Natural killer cell treated with Interleukin-12 subunit alpha and Interleukin-12 subunit beta and Interleukin-15 and Interleukin-18, amount 100 ng/mL, for 72 hours (primary cell): ENCODE measurements around the gene PRDM1. TPM values are rescaled to one million over a fixed set of nuclear protein-coding genes. Genes with fewer than 3 reads are reported as not detected.
"Not testable (repeated sequence)": the region's sequence is repeated elsewhere in the genome, so short reads cannot be mapped to it uniquely, and the experiment has no call there.

ENCODE experiments used
- ATAC-seq, 2 donors: fragments of 150-1000 bp; cut with Tn5 transposase in 1 of 2; sonication (Bioruptor Pico), chemical (Tn5 transposase) in 1 of 2; 2 replicates each; pipeline ENCODE4 v1.10.0; 2021
- DNase-seq: peaks from one replicate; pipeline ENCODE4 v3.0.0; 2022; ENCODE audit warnings: low spot score
- H3K27ac Mint-ChIP-seq, 2 donors: 1 replicate in 1 of 2; 2 replicates in 1 of 2; pipeline ENCODE4 v1.8.0; 2022; ENCODE audit warnings: mixed read lengths in 2 of 2, mild to moderate bottlenecking in 1 of 2, moderate library complexity in 1 of 2
- H3K27me3 Mint-ChIP-seq, 2 donors: 1 replicate in 1 of 2; 2 replicates in 1 of 2; pipeline ENCODE4 v1.8.0; 2022; ENCODE audit warnings: mixed read lengths in 2 of 2
- H3K36me3 Mint-ChIP-seq: one replicate; pipeline ENCODE4 v1.8.0; 2022; ENCODE audit warnings: mixed read lengths
- H3K4me1 Mint-ChIP-seq, 2 donors: 1 replicate in 1 of 2; 2 replicates in 1 of 2; pipeline ENCODE4 v1.8.0; 2022; ENCODE audit warnings: low read depth in 2 of 2, mixed read lengths in 2 of 2, mild to moderate bottlenecking in 1 of 2
- H3K4me3 Mint-ChIP-seq: one replicate; pipeline ENCODE4 v1.8.0; 2022; ENCODE audit warnings: mixed read lengths
- H3K9me3 Mint-ChIP-seq: 2 replicates; pipeline ENCODE4 v1.8.0; 2022; ENCODE audit warnings: mixed read lengths
- total RNA-seq, 2 donors: library from RNA; stranded (reverse); gene quantifications; one replicate each; pipeline ENCODE4 v1.2.3, GENCODE V29; 2022

PRDM1 gene
- total RNA-seq, 2 donors from 2014 or later = 174 to 192 TPM

DNA sequence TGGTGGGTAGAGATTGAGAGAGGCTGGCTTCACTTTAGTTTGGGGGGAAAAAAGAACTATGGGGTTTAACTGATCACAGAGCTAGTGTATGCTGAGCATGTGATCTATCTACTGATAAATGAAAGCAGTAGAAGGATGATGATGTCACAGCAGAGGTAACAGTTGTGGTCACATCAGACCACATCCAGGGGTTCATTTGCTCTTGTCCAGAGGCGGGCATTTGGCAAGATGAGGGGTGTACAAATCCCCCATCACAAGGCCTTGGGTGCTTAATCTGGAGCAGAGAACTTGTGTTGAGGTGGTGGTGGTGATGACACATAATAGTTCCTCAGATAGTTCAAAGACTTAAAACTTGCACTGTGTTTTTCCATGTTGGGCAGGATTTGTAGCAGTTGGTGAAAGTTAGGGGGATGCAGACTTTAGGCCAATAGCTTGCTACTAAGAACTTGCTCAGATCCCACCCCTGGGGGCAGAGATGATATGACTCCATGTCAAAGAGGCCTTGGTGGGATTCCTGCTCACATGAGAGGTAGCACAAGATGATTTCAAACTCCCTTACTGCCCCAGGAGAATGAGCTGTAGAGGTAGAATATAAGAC lies 63.4 kb downstream of the PRDM1 start:
- Mint-ChIP-seq H3K4me1 (peaks cover 43 to 71% of the 10 kb centered on the region in 2 donors), H3K36me3 (peaks cover 12% of the 10 kb centered on the region), H3K27ac (peak overlapping the region; percentile 56 to 77), H3K4me3 (peak overlapping the region; percentile 13), H3K27me3 (no peaks in the 10 kb centered on the region), H3K9me3 (peaks cover 4% of the 10 kb centered on the region)
- ATAC-seq (peak; percentile 87 to 88), DNase-seq (peak; percentile 76)

DNA sequence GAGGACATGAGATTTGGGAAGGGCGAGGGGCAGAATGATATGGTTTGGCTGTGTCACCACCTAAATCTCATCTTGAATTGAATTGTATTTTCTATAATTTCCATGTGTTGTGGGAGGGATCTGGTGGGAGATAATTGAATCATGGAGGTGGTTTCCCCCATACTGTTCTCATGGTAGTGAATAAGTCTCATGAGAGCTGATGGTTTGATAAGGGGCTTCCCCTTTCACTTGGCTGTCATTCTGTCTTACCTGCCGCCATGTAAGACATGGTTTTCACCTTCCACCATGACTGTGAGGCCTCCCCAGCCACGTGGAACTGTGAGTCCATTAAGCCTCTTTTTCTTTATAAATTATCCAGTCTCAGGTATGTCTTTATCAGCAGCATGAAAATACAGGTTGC lies 66.3 kb downstream of the PRDM1 start:
- DNase-seq, H3K9me3 Mint-ChIP-seq, H3K4me3 Mint-ChIP-seq, H3K27me3 Mint-ChIP-seq, ATAC-seq: not testable (repeated sequence)
- peaks cover 12% of the 10 kb centered on the region for H3K36me3 Mint-ChIP-seq
- peak overlapping the region in 1 of 2 donors; percentile 68 for H3K27ac Mint-ChIP-seq
- peaks cover 30 to 53% of the 10 kb centered on the region in 2 donors for H3K4me1 Mint-ChIP-seq

DNA sequence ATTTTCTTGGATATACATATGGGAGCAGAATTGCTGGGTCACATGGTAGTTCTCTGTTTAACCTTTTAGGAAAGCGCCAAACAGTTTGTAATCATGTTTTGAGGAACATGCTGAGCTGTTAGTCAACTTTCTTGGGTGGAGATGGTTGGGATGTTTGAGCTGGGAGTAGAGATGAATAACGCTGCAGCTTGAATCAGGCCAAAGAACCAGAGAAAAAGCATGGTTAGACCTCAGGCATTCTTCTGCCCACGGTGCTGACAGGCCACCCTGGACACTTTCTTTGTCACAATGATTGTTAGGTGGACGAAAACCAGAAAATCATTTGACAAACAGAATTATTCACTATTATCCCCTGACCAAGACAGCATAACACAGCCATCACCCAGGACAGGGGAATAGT lies 66.8 kb downstream of the PRDM1 start:
- Mint-ChIP-seq H3K27me3 (no peaks in the 10 kb centered on the region), H3K27ac (peak overlapping the region in 1 of 2 donors; percentile 68), H3K9me3 (peaks cover 4% of the 10 kb centered on the region), H3K4me1 (peaks cover 30 to 53% of the 10 kb centered on the region in 2 donors), H3K36me3 (peaks cover 12% of the 10 kb centered on the region), H3K4me3 (no peak overlapping the region)
- no peak for DNase-seq
- ATAC-seq = no peak

DNA sequence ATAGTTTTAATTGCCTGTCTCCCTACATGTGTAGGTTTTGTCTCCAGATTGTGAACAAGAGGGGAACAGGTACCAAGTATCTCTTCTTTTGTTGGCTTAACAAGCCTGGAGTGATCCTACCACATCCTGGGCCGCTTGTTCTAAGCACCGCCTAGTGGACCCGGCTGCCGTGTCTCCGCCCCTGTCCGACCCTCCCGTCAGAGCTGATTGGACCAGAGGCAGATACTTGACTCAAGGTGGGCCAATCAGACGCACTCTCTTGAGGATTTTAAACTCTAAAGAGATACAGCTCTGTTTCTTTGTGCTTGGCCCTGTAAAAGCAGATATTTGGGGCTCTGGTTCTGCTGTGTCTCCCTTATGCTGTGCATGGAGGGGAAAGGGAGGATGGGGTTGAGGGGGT lies 68.2 kb downstream of the PRDM1 start:
- peaks cover 12% of the 10 kb centered on the region for H3K36me3 Mint-ChIP-seq
- peaks cover 26 to 46% of the 10 kb centered on the region in 2 donors for H3K4me1 Mint-ChIP-seq
- no peak for ATAC-seq

DNA sequence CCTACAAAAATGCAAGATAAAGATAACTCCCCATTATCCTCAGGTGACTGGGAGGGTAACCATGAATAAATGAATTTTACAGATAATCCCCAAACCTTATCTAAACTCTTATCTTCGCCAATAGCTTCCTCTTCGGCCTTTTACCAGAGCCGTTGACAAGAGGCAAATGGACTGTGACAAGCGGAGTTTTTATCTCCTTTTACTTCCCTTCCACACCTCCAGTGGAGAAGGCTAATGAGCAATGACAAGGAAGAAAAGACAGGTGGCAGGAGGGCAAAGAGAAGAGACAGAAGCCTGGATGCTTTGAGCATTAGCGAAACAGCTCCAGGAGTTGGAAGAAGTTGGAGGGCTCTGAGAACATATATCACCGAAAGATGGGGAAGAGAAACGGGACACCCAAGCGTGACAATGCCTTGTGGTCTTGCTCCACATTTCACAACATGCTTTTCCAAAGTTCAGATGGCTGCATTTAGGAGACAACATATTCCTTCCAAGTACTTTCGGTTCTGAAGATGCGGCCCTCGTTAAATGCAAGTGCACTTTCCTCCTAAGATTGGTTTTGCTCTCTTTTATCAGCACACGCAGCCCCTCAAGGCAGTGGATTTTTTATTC lies 69.2 kb downstream of the PRDM1 start:
- H3K27ac Mint-ChIP-seq = no peak overlapping the region
- H3K27me3 Mint-ChIP-seq = no peaks in the 10 kb centered on the region
- DNase-seq (no peak), ATAC-seq (no peak)
- peaks cover 12% of the 10 kb centered on the region for H3K36me3 Mint-ChIP-seq
- peaks cover 4% of the 10 kb centered on the region for H3K9me3 Mint-ChIP-seq
- H3K4me3 Mint-ChIP-seq = no peak overlapping the region
- H3K4me1 Mint-ChIP-seq = peaks cover 26 to 46% of the 10 kb centered on the region in 2 donors

More for the DNA sequence above, 68.2 kb downstream of the PRDM1 start:
- no peak for DNase-seq
- peaks cover 4% of the 10 kb centered on the region for H3K9me3 Mint-ChIP-seq
- no peak overlapping the region for H3K4me3 Mint-ChIP-seq
- H3K27me3 Mint-ChIP-seq = no peaks in the 10 kb centered on the region
- no peak overlapping the region for H3K27ac Mint-ChIP-seq

- H3K9me3 Mint-ChIP-seq = peaks cover 4% of the 10 kb centered on the region
- peak overlapping the region in 1 of 2 donors; percentile 6 for H3K27ac Mint-ChIP-seq
- no peaks in the 10 kb centered on the region for H3K27me3 Mint-ChIP-seq
- no peak overlapping the region for H3K4me3 Mint-ChIP-seq
- H3K36me3 Mint-ChIP-seq = peaks cover 9% of the 10 kb centered on the region
- ATAC-seq (no peak), DNase-seq (no peak)
- peaks cover 26 to 44% of the 10 kb centered on the region in 2 donors for H3K4me1 Mint-ChIP-seq
Measured at GRCh38 chr6:106156413-106156812, 70.3 kb downstream of the PRDM1 start.

DNA sequence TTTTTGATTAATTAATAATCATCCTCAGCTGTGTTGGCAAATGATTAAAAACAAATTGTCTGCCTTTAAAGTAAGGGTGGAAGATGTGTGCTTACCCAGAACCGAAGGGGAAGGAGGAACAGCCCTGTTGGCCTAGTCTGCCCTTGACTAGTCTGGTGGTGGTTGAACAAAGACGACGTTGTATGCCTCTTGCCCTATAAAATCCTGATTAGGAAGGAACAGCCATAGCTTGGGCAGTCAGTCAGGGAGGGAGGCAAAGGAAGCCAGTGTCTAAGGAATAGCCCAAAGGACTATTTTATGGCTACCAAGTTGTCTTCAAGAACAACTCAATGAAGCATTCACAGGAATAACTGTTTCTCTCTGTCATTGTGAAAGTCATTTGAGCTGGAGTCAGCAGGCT lies 70.7 kb downstream of the PRDM1 start:
- ATAC-seq (no peak), DNase-seq (no peak)
- H3K36me3 Mint-ChIP-seq = peaks cover 4% of the 10 kb centered on the region
- H3K4me1 Mint-ChIP-seq = peaks cover 30 to 44% of the 10 kb centered on the region in 2 donors
- no peak overlapping the region for H3K4me3 Mint-ChIP-seq
- H3K27me3 Mint-ChIP-seq = no peaks in the 10 kb centered on the region
- peaks cover 4% of the 10 kb centered on the region for H3K9me3 Mint-ChIP-seq
- peak overlapping the region in 1 of 2 donors; percentile 6 for H3K27ac Mint-ChIP-seq

DNA sequence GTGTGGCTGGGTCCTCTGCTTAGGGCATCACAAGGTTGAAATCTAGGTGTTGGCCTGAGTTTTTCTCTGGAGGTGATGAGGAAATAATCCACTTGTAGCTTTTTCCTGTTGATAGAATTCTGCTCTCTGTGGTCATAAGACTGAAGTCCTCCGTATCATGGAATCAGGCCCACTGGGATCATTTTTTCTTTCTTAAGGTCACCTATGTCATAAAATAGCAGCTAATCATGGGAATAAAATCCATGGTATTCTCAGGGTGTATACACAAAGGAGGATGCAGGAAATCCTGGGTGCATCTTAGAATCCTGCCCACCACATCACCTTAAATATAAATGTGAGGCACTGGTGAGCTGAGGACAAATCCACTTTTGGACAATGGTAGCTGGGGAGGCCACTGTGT lies 72.7 kb downstream of the PRDM1 start:
- Mint-ChIP-seq H3K36me3 (no peaks in the 10 kb centered on the region), H3K4me1 (peaks cover 38 to 49% of the 10 kb centered on the region in 2 donors), H3K4me3 (no peak overlapping the region), H3K9me3 (no peaks in the 10 kb centered on the region), H3K27me3 (no peaks in the 10 kb centered on the region), H3K27ac (peak overlapping the region; percentile 32 to 41)
- DNase-seq (no peak), ATAC-seq (no peak)

Other genes starting within 250 kb of the PRDM1 start
- 10 to 100 TPM; 41.4 to 59.7 TPM for gene ATG5, start 239.4 kb downstream of the PRDM1 start, total RNA-seq